ENCODE data around the gene EVI5. TPM values are rescaled to one million over a fixed set of nuclear protein-coding genes. Genes with fewer than 3 reads are reported as not detected.
"Not testable (repeated sequence)": the region's sequence is repeated elsewhere in the genome, so short reads cannot be mapped to it uniquely, and the experiment has no call there.

The EVI5 gene
- polyA plus RNA-seq, 2 donors = 1.6 to 1.9 TPM

- H3K4me3 ChIP-seq (ENCODE audit: low read depth in 1 of 2, low read length in 2 of 2); H3K4me1 ChIP-seq (ENCODE audit: control insufficient read depth in 2 of 2, insufficient read depth in 2 of 2, low read length in 1 of 2); H3K27ac ChIP-seq (ENCODE audit: low read depth in 2 of 2, low read length in 1 of 2); H3K36me3 ChIP-seq (ENCODE audit: control insufficient read depth in 2 of 2, insufficient read depth in 2 of 2, low read length in 1 of 2); H3K27me3 ChIP-seq (ENCODE audit: control insufficient read depth in 1 of 2, insufficient read depth in 2 of 2, low read length in 2 of 2); H3K9me3 ChIP-seq (ENCODE audit: control insufficient read depth in 2 of 2, insufficient read depth in 1 of 2, low read depth in 1 of 2, low read length in 1 of 2): not testable (repeated sequence)
- 96 to 97% methylated on average over 16 of the region's 16 CpGs for WGBS, 2 donors
These were observed 149.7 kb downstream of the EVI5 start for GRCh38 chr1:92635203-92635602.

GRCh38 chr1:92623187-92623778, 161.6 kb downstream of the EVI5 start:
- Histone ChIP-seq H3K4me1 (ENCODE audit: control insufficient read depth in 2 of 2, insufficient read depth in 2 of 2, low read length in 1 of 2) (no peaks in the 10 kb centered on the region), H3K27me3 (ENCODE audit: control insufficient read depth in 1 of 2, insufficient read depth in 2 of 2, low read length in 2 of 2) (no peaks in the 10 kb centered on the region), H3K36me3 (ENCODE audit: control insufficient read depth in 2 of 2, insufficient read depth in 2 of 2, low read length in 1 of 2) (no peaks in the 10 kb centered on the region), H3K9me3 (ENCODE audit: control insufficient read depth in 2 of 2, insufficient read depth in 1 of 2, low read depth in 1 of 2, low read length in 1 of 2) (no peaks in the 10 kb centered on the region), H3K4me3 (ENCODE audit: low read depth in 1 of 2, low read length in 2 of 2) (no peak overlapping the region), H3K27ac (ENCODE audit: low read depth in 2 of 2, low read length in 1 of 2) (no peak overlapping the region)
- WGBS, 2 donors = 79 to 82% methylated on average over 3 of the region's 3 CpGs

- Histone ChIP-seq H3K4me1 (ENCODE audit: control insufficient read depth in 2 of 2, insufficient read depth in 2 of 2, low read length in 1 of 2) (no peaks in the 10 kb centered on the region), H3K27me3 (ENCODE audit: control insufficient read depth in 1 of 2, insufficient read depth in 2 of 2, low read length in 2 of 2) (no peaks in the 10 kb centered on the region), H3K4me3 (ENCODE audit: low read depth in 1 of 2, low read length in 2 of 2) (no peak overlapping the region), H3K36me3 (ENCODE audit: control insufficient read depth in 2 of 2, insufficient read depth in 2 of 2, low read length in 1 of 2) (peaks cover 0 to 3% of the 10 kb centered on the region in 2 donors), H3K27ac (ENCODE audit: low read depth in 2 of 2, low read length in 1 of 2) (no peak overlapping the region), H3K9me3 (ENCODE audit: control insufficient read depth in 2 of 2, insufficient read depth in 1 of 2, low read depth in 1 of 2, low read length in 1 of 2) (no peaks in the 10 kb centered on the region)
- 87 to 88% methylated on average over 13 of the region's 13 CpGs for WGBS, 2 donors
These were observed 165.3 kb downstream of the EVI5 start for GRCh38 chr1:92619466-92620189.

GRCh38 chr1:92601044-92601443, 183.9 kb downstream of the EVI5 start:
- WGBS, 2 donors = 86 to 96% methylated on average over 2 of the region's 2 CpGs
- H3K27ac ChIP-seq (ENCODE audit: low read depth in 2 of 2, low read length in 1 of 2) = no peak overlapping the region
- H3K4me1 ChIP-seq (ENCODE audit: control insufficient read depth in 2 of 2, insufficient read depth in 2 of 2, low read length in 1 of 2) = no peaks in the 10 kb centered on the region
- no peaks in the 10 kb centered on the region for H3K9me3 ChIP-seq (ENCODE audit: control insufficient read depth in 2 of 2, insufficient read depth in 1 of 2, low read depth in 1 of 2, low read length in 1 of 2)
- no peak overlapping the region for H3K4me3 ChIP-seq (ENCODE audit: low read depth in 1 of 2, low read length in 2 of 2)
- H3K36me3 ChIP-seq (ENCODE audit: control insufficient read depth in 2 of 2, insufficient read depth in 2 of 2, low read length in 1 of 2) = peaks cover 0 to 3% of the 10 kb centered on the region in 2 donors
- no peaks in the 10 kb centered on the region for H3K27me3 ChIP-seq (ENCODE audit: control insufficient read depth in 1 of 2, insufficient read depth in 2 of 2, low read length in 2 of 2)

- H3K4me1 ChIP-seq (ENCODE audit: control insufficient read depth in 2 of 2, insufficient read depth in 2 of 2, low read length in 1 of 2) = no peaks in the 10 kb centered on the region
- 46 to 48% methylated on average over 2 of the region's 2 CpGs for WGBS, 2 donors
- no peaks in the 10 kb centered on the region for H3K9me3 ChIP-seq (ENCODE audit: control insufficient read depth in 2 of 2, insufficient read depth in 1 of 2, low read depth in 1 of 2, low read length in 1 of 2)
- no peak overlapping the region for H3K27ac ChIP-seq (ENCODE audit: low read depth in 2 of 2, low read length in 1 of 2)
- H3K36me3 ChIP-seq (ENCODE audit: control insufficient read depth in 2 of 2, insufficient read depth in 2 of 2, low read length in 1 of 2) = peaks cover 0 to 3% of the 10 kb centered on the region in 2 donors
- no peaks in the 10 kb centered on the region for H3K27me3 ChIP-seq (ENCODE audit: control insufficient read depth in 1 of 2, insufficient read depth in 2 of 2, low read length in 2 of 2)
- H3K4me3 ChIP-seq (ENCODE audit: low read depth in 1 of 2, low read length in 2 of 2) = no peak overlapping the region
These were observed 185.7 kb downstream of the EVI5 start for GRCh38 chr1:92599184-92599583.

GRCh38 chr1:92589361-92589760, 195.5 kb downstream of the EVI5 start:
- not testable (repeated sequence) for H3K9me3 ChIP-seq (ENCODE audit: control insufficient read depth in 2 of 2, insufficient read depth in 1 of 2, low read depth in 1 of 2, low read length in 1 of 2); H3K4me3 ChIP-seq (ENCODE audit: low read depth in 1 of 2, low read length in 2 of 2); H3K4me1 ChIP-seq (ENCODE audit: control insufficient read depth in 2 of 2, insufficient read depth in 2 of 2, low read length in 1 of 2); H3K36me3 ChIP-seq (ENCODE audit: control insufficient read depth in 2 of 2, insufficient read depth in 2 of 2, low read length in 1 of 2); H3K27me3 ChIP-seq (ENCODE audit: control insufficient read depth in 1 of 2, insufficient read depth in 2 of 2, low read length in 2 of 2); H3K27ac ChIP-seq (ENCODE audit: low read depth in 2 of 2, low read length in 1 of 2)
- 86 to 89% methylated on average over 9 of the region's 9 CpGs for WGBS, 2 donors

GRCh38 chr1:92587445-92587844, 197.5 kb downstream of the EVI5 start:
- Histone ChIP-seq H3K27ac (ENCODE audit: low read depth in 2 of 2, low read length in 1 of 2) (no peak overlapping the region), H3K4me3 (ENCODE audit: low read depth in 1 of 2, low read length in 2 of 2) (no peak overlapping the region), H3K27me3 (ENCODE audit: control insufficient read depth in 1 of 2, insufficient read depth in 2 of 2, low read length in 2 of 2) (no peaks in the 10 kb centered on the region), H3K9me3 (ENCODE audit: control insufficient read depth in 2 of 2, insufficient read depth in 1 of 2, low read depth in 1 of 2, low read length in 1 of 2) (no peaks in the 10 kb centered on the region), H3K4me1 (ENCODE audit: control insufficient read depth in 2 of 2, insufficient read depth in 2 of 2, low read length in 1 of 2) (no peaks in the 10 kb centered on the region), H3K36me3 (ENCODE audit: control insufficient read depth in 2 of 2, insufficient read depth in 2 of 2, low read length in 1 of 2) (no peaks in the 10 kb centered on the region)
- WGBS, 2 donors = 85 to 91% methylated on average over 2 of the region's 2 CpGs

- H3K36me3 ChIP-seq (ENCODE audit: control insufficient read depth in 2 of 2, insufficient read depth in 2 of 2, low read length in 1 of 2) = no peaks in the 10 kb centered on the region
- H3K4me1 ChIP-seq (ENCODE audit: control insufficient read depth in 2 of 2, insufficient read depth in 2 of 2, low read length in 1 of 2) = no peaks in the 10 kb centered on the region
- no peak overlapping the region for H3K27ac ChIP-seq (ENCODE audit: low read depth in 2 of 2, low read length in 1 of 2)
- no peaks in the 10 kb centered on the region for H3K9me3 ChIP-seq (ENCODE audit: control insufficient read depth in 2 of 2, insufficient read depth in 1 of 2, low read depth in 1 of 2, low read length in 1 of 2)
- no peaks in the 10 kb centered on the region for H3K27me3 ChIP-seq (ENCODE audit: control insufficient read depth in 1 of 2, insufficient read depth in 2 of 2, low read length in 2 of 2)
- no peak overlapping the region for H3K4me3 ChIP-seq (ENCODE audit: low read depth in 1 of 2, low read length in 2 of 2)
These were observed 199.1 kb downstream of the EVI5 start for GRCh38 chr1:92585831-92586230.

- H3K4me1 ChIP-seq (ENCODE audit: control insufficient read depth in 2 of 2, insufficient read depth in 2 of 2, low read length in 1 of 2); H3K9me3 ChIP-seq (ENCODE audit: control insufficient read depth in 2 of 2, insufficient read depth in 1 of 2, low read depth in 1 of 2, low read length in 1 of 2); H3K27ac ChIP-seq (ENCODE audit: low read depth in 2 of 2, low read length in 1 of 2); H3K27me3 ChIP-seq (ENCODE audit: control insufficient read depth in 1 of 2, insufficient read depth in 2 of 2, low read length in 2 of 2); H3K4me3 ChIP-seq (ENCODE audit: low read depth in 1 of 2, low read length in 2 of 2); H3K36me3 ChIP-seq (ENCODE audit: control insufficient read depth in 2 of 2, insufficient read depth in 2 of 2, low read length in 1 of 2): not testable (repeated sequence)
- 83 to 91% methylated on average over 5 of the region's 5 CpGs for WGBS, 2 donors
These were observed 200.1 kb downstream of the EVI5 start for GRCh38 chr1:92584810-92585209.

Measured in esophagus (tissue), 2 donors.